PFSK-1 (cell line): ENCODE results near the gene MYO7A.

ENCODE experiments used
- FOXP2 ChIP-seq: optimal IDR thresholded peaks from 2 replicates; pipeline ENCODE3; 2011; ENCODE audit warnings: borderline replicate concordance, control low read depth, inconsistent platforms; ENCODE audit not compliant: insufficient read depth; ENCODE audit errors: extremely low read length, extremely low read depth
- POLR2AphosphoS5 ChIP-seq: IDR thresholded peaks from 2 replicates; pipeline ENCODE4 v1.6.1; 2012; ENCODE audit warnings: low read depth, mild to moderate bottlenecking, control low read depth, low read length, moderate library complexity
- REST ChIP-seq, 2 experiments: IDR thresholded peaks; 2 replicates each; pipeline versions ENCODE4 v1.6.1 to v1.8.0; 2011 to 2012; ENCODE audit warnings: low read depth in 2 of 2, low read length in 2 of 2, control low read depth in 1 of 2, inconsistent platforms in 1 of 2, mild to moderate bottlenecking in 1 of 2, moderate library complexity in 1 of 2; ENCODE audit not compliant: insufficient read depth in 1 of 2
- SIN3A ChIP-seq: IDR thresholded peaks from 2 replicates; pipeline ENCODE4 v1.6.1; 2012; ENCODE audit warnings: mild to moderate bottlenecking, low read length, moderate library complexity, borderline replicate concordance; ENCODE audit not compliant: insufficient read depth
- TAF1 ChIP-seq: IDR thresholded peaks from 2 replicates; pipeline ENCODE4 v1.6.1; 2012; ENCODE audit warnings: low read length, control low read depth, borderline replicate concordance; ENCODE audit not compliant: insufficient read depth

MYO7A gene

GRCh38 chr11:77187111-77187750, 59.2 kb downstream of the MYO7A start:
- TF ChIP-seq REST (IDR thresholded peaks at IDR 0.05; ENCODE audit: insufficient read depth in 1 of 2, low read depth in 2 of 2, low read length in 2 of 2) (no peak), SIN3A (no peak), POLR2AphosphoS5 (no peak), TAF1 (no peak), FOXP2 (no peak)

GRCh38 chr11:77187776-77188632, 60.0 kb downstream of the MYO7A start:
- no peak for TF ChIP-seq REST (IDR thresholded peaks at IDR 0.05; ENCODE audit: insufficient read depth in 1 of 2, low read depth in 2 of 2, low read length in 2 of 2)
- peak; percentile 24 for TF ChIP-seq FOXP2

DNA sequence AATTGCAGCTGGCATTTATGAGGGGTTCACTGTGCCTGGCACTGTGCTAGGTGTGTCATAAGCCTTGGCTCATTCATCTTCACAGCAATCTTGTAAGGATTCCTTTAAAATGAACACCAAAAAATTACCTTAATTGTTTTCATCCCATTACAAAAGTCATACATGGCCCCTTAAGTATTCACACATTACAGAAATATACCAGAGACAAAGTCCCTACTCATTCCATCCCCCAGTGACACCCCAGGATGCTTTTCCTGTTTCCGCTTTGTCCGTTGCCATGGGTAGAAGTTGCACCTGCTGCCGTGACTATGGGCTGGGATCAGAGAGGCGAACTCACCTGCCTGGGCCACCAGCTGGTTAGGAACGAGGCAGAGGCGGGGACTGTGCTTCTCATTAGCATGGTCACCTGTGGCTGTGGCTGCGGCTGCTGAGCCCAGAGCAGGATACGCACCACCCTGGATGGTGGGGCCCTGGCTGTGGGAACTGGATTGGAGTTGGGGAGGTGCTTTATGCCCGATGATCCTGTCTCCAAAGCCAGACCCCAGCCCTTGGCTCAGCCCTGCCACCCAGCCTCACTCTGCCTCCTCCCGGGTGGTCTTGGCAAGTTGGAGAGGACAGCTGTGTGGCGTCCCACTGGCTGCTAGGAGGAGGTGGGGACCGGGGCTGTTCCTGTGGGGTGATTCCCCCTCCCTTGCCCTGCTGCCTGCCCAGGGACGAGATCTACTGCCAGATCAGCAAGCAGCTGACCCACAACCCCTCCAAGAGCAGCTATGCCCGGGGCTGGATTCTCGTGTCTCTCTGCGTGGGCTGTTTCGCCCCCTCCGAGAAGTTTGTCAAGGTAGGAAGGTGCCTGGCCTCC, 60.8 kb downstream of the MYO7A start:
- TF ChIP-seq TAF1 (no peak), SIN3A (no peak), REST (IDR thresholded peaks at IDR 0.05; ENCODE audit: insufficient read depth in 1 of 2, low read depth in 2 of 2, low read length in 2 of 2) (no peak), FOXP2 (no peak), POLR2AphosphoS5 (no peak)

DNA sequence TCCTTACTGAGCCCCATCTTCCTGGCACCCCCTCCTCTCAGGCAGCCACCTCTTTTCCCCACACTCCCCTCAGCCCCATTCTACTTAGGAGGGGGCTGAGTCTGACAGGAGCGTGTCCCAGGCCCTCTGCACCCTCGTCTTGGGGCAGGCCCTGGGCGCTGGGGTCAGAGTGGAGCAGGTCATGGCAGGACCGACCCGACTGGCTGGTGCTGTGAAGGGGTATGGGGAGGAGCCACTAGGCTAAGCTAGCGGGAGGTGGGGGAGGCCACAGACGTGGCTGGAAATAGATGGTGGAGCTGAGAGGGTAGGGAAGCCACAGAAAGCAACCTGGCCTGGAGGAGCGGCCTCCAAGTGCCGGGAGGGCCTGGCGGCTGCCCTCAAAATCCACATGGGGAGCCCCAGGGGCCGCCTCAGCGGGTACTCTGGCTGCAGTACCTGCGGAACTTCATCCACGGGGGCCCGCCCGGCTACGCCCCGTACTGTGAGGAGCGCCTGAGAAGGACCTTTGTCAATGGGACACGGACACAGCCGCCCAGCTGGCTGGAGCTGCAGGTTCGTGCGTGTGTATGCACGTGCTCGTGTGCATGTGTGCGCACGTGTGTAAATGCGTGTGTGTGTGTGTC, 61.7 kb downstream of the MYO7A start:
- TF ChIP-seq FOXP2: no peak
- no peak for TF ChIP-seq REST (IDR thresholded peaks at IDR 0.05; ENCODE audit: insufficient read depth in 1 of 2, low read depth in 2 of 2, low read length in 2 of 2)
- TF ChIP-seq TAF1: no peak
